ENCODE data around the gene MCRS1.

DNA sequence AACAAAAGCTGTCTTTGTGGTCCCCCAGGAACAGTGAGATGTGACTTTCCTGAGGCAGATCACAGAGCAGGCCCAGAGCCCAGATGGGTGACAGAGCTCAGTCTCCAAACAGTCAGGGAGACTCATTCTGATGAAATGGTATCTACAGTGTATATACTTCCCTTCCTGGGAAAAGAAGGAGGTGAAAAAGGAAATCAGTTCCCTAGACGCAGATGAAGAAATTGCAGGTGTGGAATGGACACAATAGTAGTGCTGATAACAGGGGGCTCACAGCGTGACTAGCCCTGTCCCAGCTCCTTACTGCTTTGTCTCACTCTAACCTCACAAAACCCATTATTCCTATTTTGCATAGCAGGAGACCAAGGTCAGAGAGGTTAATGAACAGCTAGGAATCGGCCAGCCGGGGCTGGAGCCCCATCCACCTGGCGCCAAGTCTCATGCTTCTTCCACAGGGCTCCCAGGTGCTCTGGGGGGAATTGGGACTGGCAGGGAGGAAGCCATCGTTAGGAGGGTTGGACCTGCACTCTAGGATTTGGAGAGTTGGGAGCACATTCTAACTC is 17.2 kb downstream of the MCRS1 start:
- TF ChIP-seq, protein P1, sequence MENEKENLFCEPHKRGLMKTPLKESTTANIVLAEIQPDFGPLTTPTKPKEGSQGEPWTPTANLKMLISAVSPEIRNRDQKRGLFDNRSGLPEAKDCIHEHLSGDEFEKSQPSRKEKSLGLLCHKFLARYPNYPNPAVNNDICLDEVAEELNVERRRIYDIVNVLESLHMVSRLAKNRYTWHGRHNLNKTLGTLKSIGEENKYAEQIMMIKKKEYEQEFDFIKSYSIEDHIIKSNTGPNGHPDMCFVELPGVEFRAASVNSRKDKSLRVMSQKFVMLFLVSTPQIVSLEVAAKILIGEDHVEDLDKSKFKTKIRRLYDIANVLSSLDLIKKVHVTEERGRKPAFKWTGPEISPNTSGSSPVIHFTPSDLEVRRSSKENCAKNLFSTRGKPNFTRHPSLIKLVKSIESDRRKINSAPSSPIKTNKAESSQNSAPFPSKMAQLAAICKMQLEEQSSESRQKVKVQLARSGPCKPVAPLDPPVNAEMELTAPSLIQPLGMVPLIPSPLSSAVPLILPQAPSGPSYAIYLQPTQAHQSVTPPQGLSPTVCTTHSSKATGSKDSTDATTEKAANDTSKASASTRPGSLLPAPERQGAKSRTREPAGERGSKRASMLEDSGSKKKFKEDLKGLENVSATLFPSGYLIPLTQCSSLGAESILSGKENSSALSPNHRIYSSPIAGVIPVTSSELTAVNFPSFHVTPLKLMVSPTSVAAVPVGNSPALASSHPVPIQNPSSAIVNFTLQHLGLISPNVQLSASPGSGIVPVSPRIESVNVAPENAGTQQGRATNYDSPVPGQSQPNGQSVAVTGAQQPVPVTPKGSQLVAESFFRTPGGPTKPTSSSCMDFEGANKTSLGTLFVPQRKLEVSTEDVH (IDR thresholded peaks at IDR 0.05; ENCODE audit: low read depth, partially characterized antibody) = no peak
- TF ChIP-seq TAF1 (IDR thresholded peaks at IDR 0.05; ENCODE audit: borderline replicate concordance, low read depth, low read length) = no peak
- TF ChIP-seq CEBPB (IDR thresholded peaks at IDR 0.05; ENCODE audit: borderline replicate concordance in 1 of 2, low read depth in 2 of 2, low read length in 2 of 2) = no peak
- TF ChIP-seq, protein P2, sequence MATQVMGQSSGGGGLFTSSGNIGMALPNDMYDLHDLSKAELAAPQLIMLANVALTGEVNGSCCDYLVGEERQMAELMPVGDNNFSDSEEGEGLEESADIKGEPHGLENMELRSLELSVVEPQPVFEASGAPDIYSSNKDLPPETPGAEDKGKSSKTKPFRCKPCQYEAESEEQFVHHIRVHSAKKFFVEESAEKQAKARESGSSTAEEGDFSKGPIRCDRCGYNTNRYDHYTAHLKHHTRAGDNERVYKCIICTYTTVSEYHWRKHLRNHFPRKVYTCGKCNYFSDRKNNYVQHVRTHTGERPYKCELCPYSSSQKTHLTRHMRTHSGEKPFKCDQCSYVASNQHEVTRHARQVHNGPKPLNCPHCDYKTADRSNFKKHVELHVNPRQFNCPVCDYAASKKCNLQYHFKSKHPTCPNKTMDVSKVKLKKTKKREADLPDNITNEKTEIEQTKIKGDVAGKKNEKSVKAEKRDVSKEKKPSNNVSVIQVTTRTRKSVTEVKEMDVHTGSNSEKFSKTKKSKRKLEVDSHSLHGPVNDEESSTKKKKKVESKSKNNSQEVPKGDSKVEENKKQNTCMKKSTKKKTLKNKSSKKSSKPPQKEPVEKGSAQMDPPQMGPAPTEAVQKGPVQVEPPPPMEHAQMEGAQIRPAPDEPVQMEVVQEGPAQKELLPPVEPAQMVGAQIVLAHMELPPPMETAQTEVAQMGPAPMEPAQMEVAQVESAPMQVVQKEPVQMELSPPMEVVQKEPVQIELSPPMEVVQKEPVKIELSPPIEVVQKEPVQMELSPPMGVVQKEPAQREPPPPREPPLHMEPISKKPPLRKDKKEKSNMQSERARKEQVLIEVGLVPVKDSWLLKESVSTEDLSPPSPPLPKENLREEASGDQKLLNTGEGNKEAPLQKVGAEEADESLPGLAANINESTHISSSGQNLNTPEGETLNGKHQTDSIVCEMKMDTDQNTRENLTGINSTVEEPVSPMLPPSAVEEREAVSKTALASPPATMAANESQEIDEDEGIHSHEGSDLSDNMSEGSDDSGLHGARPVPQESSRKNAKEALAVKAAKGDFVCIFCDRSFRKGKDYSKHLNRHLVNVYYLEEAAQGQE (IDR thresholded peaks at IDR 0.05; ENCODE audit: low read depth, low read length) = no peak
- TF ChIP-seq SREBF2 (IDR thresholded peaks at IDR 0.05; ENCODE audit: low read length) = no peak
- TF ChIP-seq BMI1 (IDR thresholded peaks at IDR 0.05; ENCODE audit: borderline replicate concordance) = no peak
- TF ChIP-seq POLR2AphosphoS5 (IDR thresholded peaks at IDR 0.05; ENCODE audit: low read length) = no peak
- TF ChIP-seq NR2C2 (IDR thresholded peaks at IDR 0.05; ENCODE audit: borderline replicate concordance, control insufficient read depth, insufficient read length, low read depth) = no peak
- TF ChIP-seq KDM1A (IDR thresholded peaks at IDR 0.05; ENCODE audit: borderline replicate concordance) = no peak
- no peak for TF ChIP-seq ESRRA (IDR thresholded peaks at IDR 0.05; ENCODE audit: low read length)

Data from GM12878 (cell line).